GM23338 (cell line): ENCODE measurements around the gene UBAC2. TPM values are rescaled to one million over a fixed set of nuclear protein-coding genes. Genes with fewer than 3 reads are reported as not detected.

Experiments used
- ATAC-seq: fragments of 200-7000 bp; cut with Tn5 transposase; 3 replicates; pipeline ENCODE4 v1.9.1; 2020
- DNase-seq: peaks from one replicate; pipeline ENCODE4 v3.0.0-alpha.2; 2015; ENCODE audit warnings: low spot score
- H2AFZ ChIP-seq: fragments of 200-600 bp; sonication (generic); 2 replicates; pipeline ENCODE4 v1.8.0; 2016; ENCODE audit warnings: antibody characterized with exemption, mild to moderate bottlenecking, moderate library complexity
- H3F3A ChIP-seq: fragments of 200-600 bp; sonication (generic); replicated peaks from 2 replicates; pipeline ENCODE4 v1.8.0; 2017; ENCODE audit warnings: antibody characterized with exemption, mixed run types, low read depth
- H3K27ac ChIP-seq: fragments of 200-600 bp; sonication (generic); 2 replicates; pipeline ENCODE4 v1.6.1; 2016; ENCODE audit warnings: low read depth
- H3K27me3 ChIP-seq: fragments of 200-600 bp; sonication (generic); 2 replicates; pipeline ENCODE4 v1.8.0; 2016; ENCODE audit warnings: mild to moderate bottlenecking, mixed run types, moderate library complexity; ENCODE audit not compliant: insufficient read depth
- H3K36me3 ChIP-seq: fragments of 200-600 bp; sonication (generic); 2 replicates; pipeline ENCODE4 v1.8.0; 2016; ENCODE audit warnings: mild to moderate bottlenecking; ENCODE audit not compliant: insufficient read depth
- H3K4me1 ChIP-seq: fragments of 200-600 bp; sonication (generic); 2 replicates; pipeline ENCODE4 v1.8.0; 2016; ENCODE audit warnings: mild to moderate bottlenecking, moderate library complexity; ENCODE audit not compliant: insufficient read depth
- H3K4me2 ChIP-seq: fragments of 200-600 bp; sonication (generic); 2 replicates; pipeline ENCODE4 v1.7.1; 2017; ENCODE audit warnings: mixed run types
- H3K4me3 ChIP-seq: fragments of 200-600 bp; sonication (generic); 2 replicates; pipeline ENCODE4 v1.6.1; 2016; ENCODE audit warnings: mixed run types
- H3K79me2 ChIP-seq: fragments of 200-600 bp; sonication (generic); replicated peaks from 2 replicates; pipeline ENCODE4 v1.8.0; 2017; ENCODE audit warnings: mild to moderate bottlenecking; ENCODE audit not compliant: insufficient read depth
- H3K9me2 ChIP-seq: fragments of 200-600 bp; sonication (generic); 2 replicates; pipeline ENCODE4 v1.8.0; 2017; ENCODE audit not compliant: insufficient read depth
- H4K20me1 ChIP-seq: fragments of 200-600 bp; sonication (generic); replicated peaks from 2 replicates; pipeline ENCODE4 v1.8.0; 2017; ENCODE audit warnings: mild to moderate bottlenecking; ENCODE audit not compliant: insufficient read depth
- H3K27ac Mint-ChIP-seq: 2 replicates; pipeline ENCODE4 v1.8.0; 2020; ENCODE audit warnings: inconsistent platforms, mild to moderate bottlenecking, moderate library complexity, mixed read lengths
- H3K27me3 Mint-ChIP-seq: 3 replicates; pipeline ENCODE4 v1.8.0; 2022; ENCODE audit warnings: low read depth, mild to moderate bottlenecking, moderate library complexity, mixed read lengths, inconsistent platforms; ENCODE audit not compliant: insufficient read depth, poor library complexity
- H3K36me3 Mint-ChIP-seq: 3 replicates; pipeline ENCODE4 v1.8.0; 2021; ENCODE audit warnings: low read depth, mild to moderate bottlenecking, inconsistent platforms, moderate library complexity, mixed read lengths
- H3K4me1 Mint-ChIP-seq: 3 replicates; pipeline ENCODE4 v1.8.0; 2020; ENCODE audit warnings: mild to moderate bottlenecking, inconsistent platforms, mixed read lengths
- H3K4me3 Mint-ChIP-seq: 3 replicates; pipeline ENCODE4 v1.8.0; 2021; ENCODE audit warnings: moderate library complexity, mild to moderate bottlenecking, inconsistent platforms, mixed read lengths
- H3K9me3 Mint-ChIP-seq: 3 replicates; pipeline ENCODE4 v1.8.0; 2020; ENCODE audit warnings: moderate library complexity, mild to moderate bottlenecking, inconsistent platforms, mixed read lengths
- CREB1 ChIP-seq: fragments of 250-450 bp; sonication (Bioruptor Pico); IDR thresholded peaks from 2 replicates; pipeline ENCODE4 v1.5.0; 2020; ENCODE audit warnings: low read depth, mild to moderate bottlenecking, moderate library complexity
- CTCF ChIP-seq, 2 experiments: fragments of 200-600 bp in 1 of 2; sonication (generic) in 1 of 2; conservative IDR thresholded peaks; 2 replicates each; pipeline versions ENCODE4 v1.5.1 to v1.6.1; 2016 to 2017; ENCODE audit warnings: antibody characterized with exemption in 2 of 2, low read depth in 2 of 2, mild to moderate bottlenecking in 2 of 2, moderate library complexity in 1 of 2
- ETS1 ChIP-seq: IDR thresholded peaks from 2 replicates; pipeline ENCODE4 v1.6.1; 2016; ENCODE audit warnings: antibody characterized with exemption
- EZH2 ChIP-seq: fragments of 200-600 bp; sonication (generic); IDR thresholded peaks from one replicate; pipeline ENCODE4 v1.8.0; 2017; ENCODE audit warnings: antibody characterized with exemption, mild to moderate bottlenecking, low read depth; ENCODE audit not compliant: unreplicated experiment
- EZH2phosphoT487 ChIP-seq: fragments of 200-600 bp; sonication (generic); IDR thresholded peaks from one replicate; pipeline ENCODE4 v1.8.1; 2018; ENCODE audit warnings: antibody characterized with exemption; ENCODE audit not compliant: unreplicated experiment
- JUNB ChIP-seq: IDR thresholded peaks from one replicate; pipeline ENCODE4 v1.6.1; 2016; ENCODE audit warnings: antibody characterized with exemption; ENCODE audit not compliant: unreplicated experiment
- NANOG ChIP-seq: IDR thresholded peaks from 2 replicates; pipeline ENCODE4 v1.6.1; 2016; ENCODE audit warnings: antibody characterized with exemption, borderline replicate concordance
- POLR2AphosphoS5 ChIP-seq: IDR thresholded peaks from 2 replicates; pipeline ENCODE4 v1.6.1; 2016; ENCODE audit warnings: antibody characterized with exemption, low read depth
- REST ChIP-seq: IDR thresholded peaks from one replicate; pipeline ENCODE4 v1.6.1; 2018; ENCODE audit warnings: antibody characterized with exemption; ENCODE audit not compliant: unreplicated experiment
- STAT1 ChIP-seq: IDR thresholded peaks from one replicate; pipeline ENCODE4 v1.6.1; 2016; ENCODE audit warnings: antibody characterized with exemption; ENCODE audit not compliant: unreplicated experiment
- ZNF114 ChIP-seq: fragments of 250-450 bp; sonication (Bioruptor Pico); IDR thresholded peaks from 2 replicates; pipeline ENCODE4 v1.5.0; 2020; ENCODE audit warnings: mild to moderate bottlenecking, moderate library complexity
- ZNF331 ChIP-seq: fragments of 250-450 bp; sonication (Bioruptor Pico); IDR thresholded peaks from 2 replicates; pipeline ENCODE4 v1.5.0; 2020; ENCODE audit warnings: low read depth, mild to moderate bottlenecking, moderate library complexity
- ZNF462 ChIP-seq: fragments of 250-450 bp; sonication (Bioruptor Pico); IDR thresholded peaks from 2 replicates; pipeline ENCODE4 v1.5.0; 2020; ENCODE audit warnings: mild to moderate bottlenecking, moderate library complexity
- polyA plus RNA-seq: library from polyadenylated mRNA; unstranded; fragments of >200 nt; fragmentation: Nextera tagmentation; extraction: Ambion mirVana; gene quantifications from 2 replicates; pipeline ENCODE4 v1.2.1, GENCODE V29; 2016
- total RNA-seq: library from RNA; depleted of rRNA; stranded (reverse); fragments of >200 nt; shearing (Covaris generic); gene quantifications from 2 replicates; pipeline ENCODE4 v1.2.3, GENCODE V29; 2014

UBAC2 gene
- total and polyA plus RNA-seq, 2 experiments from 2014 or later: 37.9 to 76.9 TPM

- no peak overlapping the region for H3K4me2 ChIP-seq
- H3K4me3 ChIP-seq: no peak overlapping the region
- DNase-seq: no peak
- H3K9me3 Mint-ChIP-seq: no peaks in the 10 kb centered on the region
- H3K36me3 ChIP-seq: no peaks in the 10 kb centered on the region
- peaks cover 8% of the 10 kb centered on the region; the same call in 2 of the 3 replicates for H3K4me1 Mint-ChIP-seq
- H3K9me2 ChIP-seq: no peaks in the 10 kb centered on the region
- no peak overlapping the region for H3K27ac Mint-ChIP-seq
- peaks cover 12% of the 10 kb centered on the region for H4K20me1 ChIP-seq
- no peaks in the 10 kb centered on the region for H3K36me3 Mint-ChIP-seq
- no peaks in the 10 kb centered on the region for H3K27me3 Mint-ChIP-seq
- H3K4me1 ChIP-seq: no peaks in the 10 kb centered on the region
- TF ChIP-seq NANOG (no peak), JUNB (no peak), EZH2phosphoT487 (no peak), ZNF331 (CRISPR knock-in tag) (no peak), EZH2 (no peak), POLR2AphosphoS5 (no peak), STAT1 (no peak), CREB1 (CRISPR knock-in tag) (no peak), CTCF (conservative IDR thresholded peaks at IDR 0.05; ENCODE audit: low read depth in 2 of 2) (no peak), ETS1 (no peak), ZNF462 (no peak), ZNF114 (CRISPR knock-in tag) (no peak), REST (no peak)
- no peak overlapping the region; the same call in 1 of the 2 replicates for H3K27ac ChIP-seq
- H3K79me2 ChIP-seq: 0 out of 2 replicates have a peak, but pooled peaks cover 3% of the 10 kb centered on the region
- H3F3A ChIP-seq: no peaks in the 10 kb centered on the region
- no peak overlapping the region for H3K4me3 Mint-ChIP-seq
- ATAC-seq: no peak
- no peak overlapping the region for H2AFZ ChIP-seq
- H3K27me3 ChIP-seq: no peaks in the 10 kb centered on the region
These were observed 98.7 kb downstream of the UBAC2 start for GRCh38 chr13:99299256-99299919.
